Endothelial cell (in vitro differentiated cells): ENCODE measurements around the gene ALDH1A2. TPM values are rescaled to one million over a fixed set of nuclear protein-coding genes. Genes with fewer than 3 reads are reported as not detected.
"Not testable (repeated sequence)": the region's sequence is repeated elsewhere in the genome, so short reads cannot be mapped to it uniquely, and the experiment has no call there.

Experiments used
- DNase-seq: peaks from one replicate; pipeline ENCODE4 v3.0.0; 2021; ENCODE audit warnings: low spot score
- H3K27ac Mint-ChIP-seq: one replicate; pipeline ENCODE4 v1.8.0; 2021; ENCODE audit warnings: mixed read lengths, inconsistent platforms; ENCODE audit not compliant: unreplicated experiment
- H3K27me3 Mint-ChIP-seq: one replicate; pipeline ENCODE4 v1.8.0; 2021; ENCODE audit warnings: mild to moderate bottlenecking, moderate library complexity, mixed read lengths, inconsistent platforms; ENCODE audit not compliant: unreplicated experiment
- H3K36me3 Mint-ChIP-seq: one replicate; pipeline ENCODE4 v1.8.0; 2021; ENCODE audit warnings: mild to moderate bottlenecking, low read depth, mixed read lengths, inconsistent platforms; ENCODE audit not compliant: unreplicated experiment
- H3K4me1 Mint-ChIP-seq: one replicate; pipeline ENCODE4 v1.8.0; 2021; ENCODE audit warnings: mild to moderate bottlenecking, mixed read lengths, inconsistent platforms; ENCODE audit not compliant: unreplicated experiment
- H3K4me3 Mint-ChIP-seq: one replicate; pipeline ENCODE4 v1.8.0; 2021; ENCODE audit warnings: mild to moderate bottlenecking, mixed read lengths, inconsistent platforms; ENCODE audit not compliant: unreplicated experiment
- H3K9me3 Mint-ChIP-seq: one replicate; pipeline ENCODE4 v1.8.0; 2021; ENCODE audit warnings: mixed read lengths, inconsistent platforms; ENCODE audit not compliant: unreplicated experiment
- CTCF ChIP-seq: fragments of 200-600 bp; sonication (generic); IDR thresholded peaks from one replicate; pipeline ENCODE4 v1.5.0; 2021; ENCODE audit warnings: antibody characterized with exemption; ENCODE audit not compliant: unreplicated experiment
- total RNA-seq: library from RNA; stranded (reverse); fragmentation: NEBNext Ultra II Directional; extraction: Animal tissue kit (Norgen Biotek cat#: 25700); gene quantifications from one replicate; pipeline ENCODE4 v1.2.1, GENCODE V29; 2021; ENCODE audit not compliant: unreplicated experiment

The ALDH1A2 gene
- total RNA-seq, 1 donor from 2014 or later, result 2.6 TPM

- peaks cover 2% of the 10 kb centered on the region for H3K4me1 Mint-ChIP-seq
- H3K27ac Mint-ChIP-seq, result no peak overlapping the region
- DNase-seq, result no peak
- no peaks in the 10 kb centered on the region for H3K9me3 Mint-ChIP-seq
- no peaks in the 10 kb centered on the region for H3K36me3 Mint-ChIP-seq
- TF ChIP-seq CTCF, result no peak
- no peak overlapping the region for H3K4me3 Mint-ChIP-seq
- no peaks in the 10 kb centered on the region for H3K27me3 Mint-ChIP-seq
These were observed 15.9 kb upstream of the ALDH1A2 start for GRCh38 chr15:58081456-58081855.

- H3K27me3 Mint-ChIP-seq, result not testable (repeated sequence)
These were observed 15.4 kb upstream of the ALDH1A2 start for GRCh38 chr15:58080959-58081358.

GRCh38 chr15:58080398-58080797 is 14.9 kb upstream of the ALDH1A2 start:
- TF ChIP-seq CTCF, result no peak
- Mint-ChIP-seq H3K27me3 (no peaks in the 10 kb centered on the region), H3K36me3 (no peaks in the 10 kb centered on the region), H3K9me3 (no peaks in the 10 kb centered on the region), H3K27ac (no peak overlapping the region), H3K4me3 (no peak overlapping the region), H3K4me1 (peaks cover 2% of the 10 kb centered on the region)
- DNase-seq, result no peak

More at GRCh38 chr15:58080959-58081358, 15.4 kb upstream of the ALDH1A2 start:
- not testable (repeated sequence) for DNase-seq, H3K9me3 Mint-ChIP-seq, H3K4me1 Mint-ChIP-seq, H3K36me3 Mint-ChIP-seq, H3K27ac Mint-ChIP-seq, H3K4me3 Mint-ChIP-seq

GRCh38 chr15:58078591-58078990 is 13.1 kb upstream of the ALDH1A2 start:
- TF ChIP-seq CTCF, result no peak
- Mint-ChIP-seq H3K4me1 (peaks cover 2% of the 10 kb centered on the region), H3K4me3 (no peak overlapping the region)

GRCh38 chr15:58077427-58077826 is 11.9 kb upstream of the ALDH1A2 start:
- H3K27ac Mint-ChIP-seq, result no peak overlapping the region
- TF ChIP-seq CTCF, result no peak
- no peaks in the 10 kb centered on the region for H3K27me3 Mint-ChIP-seq
- H3K4me1 Mint-ChIP-seq, result peaks cover 2% of the 10 kb centered on the region
- no peak overlapping the region for H3K4me3 Mint-ChIP-seq
- no peaks in the 10 kb centered on the region for H3K9me3 Mint-ChIP-seq
- H3K36me3 Mint-ChIP-seq, result no peaks in the 10 kb centered on the region
- DNase-seq, result no peak

More at GRCh38 chr15:58078591-58078990, 13.1 kb upstream of the ALDH1A2 start:
- Mint-ChIP-seq H3K27ac (no peak overlapping the region), H3K36me3 (no peaks in the 10 kb centered on the region), H3K9me3 (no peaks in the 10 kb centered on the region), H3K27me3 (no peaks in the 10 kb centered on the region)
- DNase-seq, result no peak

- Mint-ChIP-seq H3K27ac (no peak overlapping the region), H3K9me3 (no peaks in the 10 kb centered on the region), H3K4me1 (peaks cover 2% of the 10 kb centered on the region), H3K27me3 (no peaks in the 10 kb centered on the region), H3K4me3 (no peak overlapping the region), H3K36me3 (no peaks in the 10 kb centered on the region)
- no peak for DNase-seq
- no peak for TF ChIP-seq CTCF
These were observed 8.9 kb upstream of the ALDH1A2 start for GRCh38 chr15:58074452-58074851.
